Cardiac septum (tissue), 1 donor: ENCODE measurements around the gene TIGD1. TPM values are rescaled to one million over a fixed set of nuclear protein-coding genes. Genes with fewer than 3 reads are reported as not detected.
"Not testable (repeated sequence)": the region's sequence is repeated elsewhere in the genome, so short reads cannot be mapped to it uniquely, and the experiment has no call there.

Experiments used
- DNase-seq: peaks from one replicate; pipeline ENCODE4 v3.0.0-alpha.2; 2020; ENCODE audit warnings: low spot score
- intact Hi-C: fragments of 100-400 bp; cut with DNase I; formaldehyde crosslinking; loops from one replicate; pipeline ENCODE4 v1.14.0; 2022
- total RNA-seq: library from RNA; stranded (reverse); fragmentation: NEBNext Ultra II Directional; extraction: Animal tissue kit (Norgen Biotek cat#: 25700); gene quantifications from one replicate; pipeline ENCODE4 v1.2.1, GENCODE V29; 2021
- donor health status: DM: no; HTN: no; CAD: no.

TIGD1 gene
- total RNA-seq, 1 donor from 2014 or later: 2.5 TPM

GRCh38 chr2:232573042-232573441 is 22.7 kb upstream of the TIGD1 start:
- no peak for DNase-seq
- intact Hi-C loops: no loop called here

GRCh38 chr2:232571026-232571474 is 20.7 kb upstream of the TIGD1 start:
- intact Hi-C loops: no loop called here
- DNase-seq: no peak

GRCh38 chr2:232570481-232570880 is 20.1 kb upstream of the TIGD1 start:
- DNase-seq, intact Hi-C loops: not testable (repeated sequence)

- DNase-seq: no peak
- intact Hi-C loops: no loop called here
Measured at GRCh38 chr2:232569541-232569940, 19.2 kb upstream of the TIGD1 start.

GRCh38 chr2:232568161-232568560 is 17.8 kb upstream of the TIGD1 start:
- no peak for DNase-seq
- intact Hi-C loops: no loop called here

GRCh38 chr2:232567721-232568120 is 17.4 kb upstream of the TIGD1 start:
- intact Hi-C loops: no loop called here

GRCh38 chr2:232563580-232563979 is 13.2 kb upstream of the TIGD1 start:
- intact Hi-C loops: no loop called here
- DNase-seq: no peak

More at GRCh38 chr2:232567721-232568120, 17.4 kb upstream of the TIGD1 start:
- DNase-seq: no peak

- intact Hi-C loops: no loop called here
- DNase-seq: no peak
Measured at GRCh38 chr2:232562515-232563151, 12.3 kb upstream of the TIGD1 start.

- intact Hi-C loops: no loop called here
- DNase-seq: no peak
Measured at GRCh38 chr2:232556426-232556825, 6.1 kb upstream of the TIGD1 start.

GRCh38 chr2:232551776-232552175 is 1.4 kb upstream of the TIGD1 start:
- intact Hi-C loops: no loop called here
- DNase-seq: no peak

GRCh38 chr2:232551250-232551638 is 887 bp upstream of the TIGD1 start:
- no peak for DNase-seq
- intact Hi-C loops: no loop called here

GRCh38 chr2:232549655-232550353 is 553 bp downstream of the TIGD1 start:
- intact Hi-C loops: no loop called here
- DNase-seq: no peak

- DNase-seq: no peak
- intact Hi-C loops: no loop called here
Measured at GRCh38 chr2:232547991-232548390, 2.4 kb downstream of the TIGD1 start.

GRCh38 chr2:232545511-232546375 is 4.6 kb downstream of the TIGD1 start:
- DNase-seq: no peak
- intact Hi-C loops: no loop called here

GRCh38 chr2:232544674-232545073 is 5.7 kb downstream of the TIGD1 start:
- intact Hi-C loops: no loop called here
- no peak for DNase-seq

- DNase-seq: no peak
Measured at GRCh38 chr2:232543928-232544631, 6.3 kb downstream of the TIGD1 start.

GRCh38 chr2:232543491-232543890 is 6.9 kb downstream of the TIGD1 start:
- no peak for DNase-seq
- intact Hi-C loops: no loop called here

More at GRCh38 chr2:232543928-232544631, 6.3 kb downstream of the TIGD1 start:
- intact Hi-C loops: no loop called here

GRCh38 chr2:232542715-232543467 is 7.5 kb downstream of the TIGD1 start:
- intact Hi-C loops: no loop called here
- DNase-seq: no peak
